ENCODE results near the gene FAM221B.

The FAM221B gene

DNA sequence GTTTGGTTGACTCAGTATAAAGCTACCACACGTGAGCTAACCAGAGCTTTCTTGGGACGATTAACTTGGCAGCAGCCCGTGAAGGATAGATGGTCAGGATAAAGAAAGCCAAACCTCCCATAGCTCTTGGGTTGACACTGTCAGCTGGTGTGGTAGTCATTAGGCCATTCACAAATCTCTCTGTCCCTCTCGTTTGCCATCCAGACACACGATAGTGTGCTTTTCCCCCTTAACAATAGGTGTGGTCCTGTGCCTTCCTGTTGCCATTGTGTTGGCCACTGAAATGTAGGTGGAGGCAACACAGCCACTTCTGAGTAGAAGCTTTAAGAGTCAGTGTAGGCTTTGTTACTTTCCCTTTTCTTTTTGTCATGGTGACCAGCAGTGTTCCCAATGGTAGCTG, 29.9 kb upstream of the FAM221B start:
- Histone ChIP-seq H3K9me3 (ENCODE audit: control insufficient read depth, insufficient read depth, low read length) (no peaks in the 10 kb centered on the region), H3K9ac (ENCODE audit: low read depth, low read length) (no peak overlapping the region), H3K36me3 (ENCODE audit: insufficient read depth, low read length) (no peaks in the 10 kb centered on the region), H3K4me1 (ENCODE audit: insufficient read depth, low read length) (no peaks in the 10 kb centered on the region)

DNA sequence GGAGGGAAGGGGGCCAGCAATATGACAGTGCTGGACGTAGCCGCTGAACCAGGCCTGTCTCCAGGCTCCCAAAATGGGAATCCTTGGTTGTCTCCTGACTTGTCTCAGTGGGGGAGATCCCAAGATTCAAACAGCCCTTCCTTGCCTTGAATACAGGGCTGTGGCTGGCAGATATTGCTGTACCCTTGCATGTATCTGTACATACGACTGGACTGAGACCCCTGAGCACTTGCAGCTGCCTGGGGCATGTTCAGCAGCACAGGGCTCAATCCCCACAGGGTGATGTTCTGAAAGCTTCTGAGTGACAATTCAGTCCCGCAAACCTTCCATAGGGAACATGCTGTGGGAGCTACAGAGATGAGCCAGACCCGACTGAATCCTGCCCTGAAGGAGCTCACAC, 28.4 kb upstream of the FAM221B start:
- no peak overlapping the region for H3K9ac ChIP-seq (ENCODE audit: low read depth, low read length)
- no peaks in the 10 kb centered on the region for H3K36me3 ChIP-seq (ENCODE audit: insufficient read depth, low read length)
- no peaks in the 10 kb centered on the region for H3K4me1 ChIP-seq (ENCODE audit: insufficient read depth, low read length)
- no peaks in the 10 kb centered on the region for H3K9me3 ChIP-seq (ENCODE audit: control insufficient read depth, insufficient read depth, low read length)

DNA sequence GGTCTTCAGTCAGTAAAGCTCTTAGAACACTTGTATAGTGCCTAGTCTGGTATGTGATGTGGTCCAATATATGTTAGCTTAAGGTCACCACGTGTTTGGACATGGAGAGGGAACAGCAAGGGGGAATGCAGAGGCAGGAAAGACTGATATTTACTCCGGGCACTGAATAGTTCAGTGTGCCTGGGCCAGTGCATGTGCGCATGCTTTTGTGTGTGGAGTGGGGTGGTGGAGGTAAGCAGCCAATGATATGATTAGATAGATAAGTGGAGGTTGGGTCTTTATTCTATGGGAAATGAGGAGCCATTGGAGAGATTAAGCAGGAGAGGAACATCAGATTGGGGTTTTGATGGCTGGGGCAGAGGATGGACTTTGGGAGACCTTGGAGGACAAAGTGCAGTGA, 27.7 kb upstream of the FAM221B start:
- Histone ChIP-seq H3K36me3 (ENCODE audit: insufficient read depth, low read length) (no peaks in the 10 kb centered on the region), H3K9me3 (ENCODE audit: control insufficient read depth, insufficient read depth, low read length) (no peaks in the 10 kb centered on the region)

DNA sequence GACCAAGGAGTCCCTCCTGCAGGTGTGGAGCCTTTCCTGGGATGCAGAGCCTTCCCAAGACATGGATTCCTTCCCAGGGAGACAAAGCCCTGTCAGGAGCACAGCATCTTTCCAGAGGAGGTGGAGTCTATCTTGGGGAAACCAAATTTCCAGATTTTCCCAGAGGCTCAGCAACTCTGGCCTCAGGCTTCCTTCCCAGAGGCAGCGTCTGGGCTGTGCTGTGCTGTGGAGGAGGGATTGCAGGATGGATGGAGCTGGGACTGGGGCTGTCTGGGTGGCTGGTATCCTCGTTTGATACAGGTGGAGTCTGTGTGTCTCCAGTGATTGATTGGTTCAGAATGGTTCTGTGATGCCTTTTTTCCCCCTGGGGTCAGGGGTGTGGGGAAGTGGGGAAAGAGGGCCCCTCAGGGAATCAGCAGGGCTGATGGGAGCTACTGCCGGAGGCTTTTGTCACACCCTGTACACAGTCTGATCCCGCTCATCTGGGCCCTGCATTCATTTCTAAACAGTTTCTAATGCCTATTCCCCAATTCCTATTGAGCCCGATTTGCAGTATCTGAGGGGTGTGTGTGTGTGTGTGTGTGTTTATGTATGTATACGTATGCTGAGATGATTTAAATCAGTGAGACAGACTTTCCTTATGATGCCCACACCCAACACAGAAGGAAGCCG, 25.7 kb upstream of the FAM221B start:
- Histone ChIP-seq H3K36me3 (ENCODE audit: insufficient read depth, low read length) (no peaks in the 10 kb centered on the region), H3K9ac (ENCODE audit: low read depth, low read length) (no peak overlapping the region), H3K4me1 (ENCODE audit: insufficient read depth, low read length) (no peaks in the 10 kb centered on the region), H3K9me3 (ENCODE audit: control insufficient read depth, insufficient read depth, low read length) (no peaks in the 10 kb centered on the region)

More for the DNA sequence above, 27.7 kb upstream of the FAM221B start:
- no peaks in the 10 kb centered on the region for H3K4me1 ChIP-seq (ENCODE audit: insufficient read depth, low read length)
- H3K9ac ChIP-seq (ENCODE audit: low read depth, low read length), result no peak overlapping the region

DNA sequence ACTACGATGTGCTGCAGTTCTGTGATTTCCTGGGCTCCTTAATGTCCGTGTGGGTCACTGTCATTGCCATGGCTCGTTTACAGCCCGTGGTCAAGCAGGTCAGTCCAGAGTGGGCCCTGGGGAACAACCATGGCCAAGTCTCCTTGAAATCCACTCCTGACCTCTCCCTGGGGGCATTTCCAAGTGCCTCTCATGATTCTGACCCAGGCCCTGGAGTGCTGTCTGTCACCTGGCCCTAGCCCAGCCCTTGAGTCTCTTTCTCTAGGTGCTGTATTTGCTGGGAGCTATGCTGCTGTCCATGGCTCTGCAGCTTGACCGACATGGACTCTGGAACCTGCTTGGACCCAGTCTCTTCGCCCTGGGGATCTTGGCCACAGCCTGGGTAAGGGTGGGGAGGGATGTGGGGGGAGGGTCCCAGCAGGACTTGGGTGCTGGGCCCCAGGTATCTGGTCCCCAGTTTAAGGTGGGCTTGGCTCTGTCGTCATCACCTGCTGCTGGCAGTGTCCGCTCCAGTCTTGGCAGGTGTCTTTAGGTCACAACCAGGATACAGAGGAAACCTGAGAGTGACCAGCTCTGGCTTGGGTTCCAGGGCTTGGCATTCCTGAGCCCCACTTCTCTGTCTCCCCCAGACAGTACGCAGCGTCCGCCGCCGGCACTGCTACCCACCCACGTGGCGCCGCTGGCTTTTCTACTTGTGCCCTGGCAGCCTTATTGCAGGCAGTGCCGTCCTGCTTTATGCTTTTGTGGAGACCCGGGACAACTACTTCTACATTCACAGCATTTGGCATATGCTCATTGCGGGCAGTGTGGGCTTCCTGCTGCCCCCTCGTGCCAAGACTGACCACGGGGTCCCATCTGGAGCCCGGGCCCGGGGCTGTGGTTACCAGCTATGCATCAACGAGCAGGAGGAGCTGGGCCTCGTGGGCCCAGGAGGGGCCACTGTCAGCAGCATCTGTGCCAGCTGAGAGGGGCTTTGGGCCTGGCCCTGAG, 24.6 kb upstream of the FAM221B start:
- no peaks in the 10 kb centered on the region for H3K4me1 ChIP-seq (ENCODE audit: insufficient read depth, low read length)
- no peaks in the 10 kb centered on the region for H3K9me3 ChIP-seq (ENCODE audit: control insufficient read depth, insufficient read depth, low read length)
- no peak overlapping the region for H3K9ac ChIP-seq (ENCODE audit: low read depth, low read length)
- H3K36me3 ChIP-seq (ENCODE audit: insufficient read depth, low read length), result no peaks in the 10 kb centered on the region

DNA sequence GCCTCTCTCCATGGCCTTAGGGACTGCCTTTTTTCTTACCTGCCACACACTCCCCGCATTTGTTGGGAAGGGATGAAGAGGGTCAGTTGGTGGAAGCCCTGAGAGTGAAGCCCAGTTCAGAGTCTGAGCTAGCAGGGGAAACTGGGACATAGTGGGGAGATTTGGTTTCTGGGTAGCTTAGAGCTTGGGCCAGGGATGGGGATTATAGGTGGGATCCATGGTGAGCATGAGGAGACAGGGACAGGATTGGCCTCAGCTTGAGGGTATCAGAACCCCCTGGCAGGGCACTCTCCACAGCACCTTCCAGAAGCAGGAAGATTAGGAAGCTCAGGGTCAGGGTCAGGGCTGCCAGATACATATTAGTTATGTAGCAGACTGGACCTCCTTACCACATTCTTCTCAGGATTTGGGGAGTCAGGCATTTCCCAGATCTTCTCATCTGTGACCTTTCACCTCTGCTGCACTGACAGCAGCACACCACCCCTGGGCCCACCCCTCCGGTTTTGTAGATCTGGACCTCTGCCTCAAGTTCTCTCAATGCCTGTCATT, 23.8 kb upstream of the FAM221B start:
- Histone ChIP-seq H3K36me3 (ENCODE audit: insufficient read depth, low read length) (no peaks in the 10 kb centered on the region), H3K9ac (ENCODE audit: low read depth, low read length) (no peak overlapping the region), H3K4me1 (ENCODE audit: insufficient read depth, low read length) (no peaks in the 10 kb centered on the region), H3K9me3 (ENCODE audit: control insufficient read depth, insufficient read depth, low read length) (no peaks in the 10 kb centered on the region)

DNA sequence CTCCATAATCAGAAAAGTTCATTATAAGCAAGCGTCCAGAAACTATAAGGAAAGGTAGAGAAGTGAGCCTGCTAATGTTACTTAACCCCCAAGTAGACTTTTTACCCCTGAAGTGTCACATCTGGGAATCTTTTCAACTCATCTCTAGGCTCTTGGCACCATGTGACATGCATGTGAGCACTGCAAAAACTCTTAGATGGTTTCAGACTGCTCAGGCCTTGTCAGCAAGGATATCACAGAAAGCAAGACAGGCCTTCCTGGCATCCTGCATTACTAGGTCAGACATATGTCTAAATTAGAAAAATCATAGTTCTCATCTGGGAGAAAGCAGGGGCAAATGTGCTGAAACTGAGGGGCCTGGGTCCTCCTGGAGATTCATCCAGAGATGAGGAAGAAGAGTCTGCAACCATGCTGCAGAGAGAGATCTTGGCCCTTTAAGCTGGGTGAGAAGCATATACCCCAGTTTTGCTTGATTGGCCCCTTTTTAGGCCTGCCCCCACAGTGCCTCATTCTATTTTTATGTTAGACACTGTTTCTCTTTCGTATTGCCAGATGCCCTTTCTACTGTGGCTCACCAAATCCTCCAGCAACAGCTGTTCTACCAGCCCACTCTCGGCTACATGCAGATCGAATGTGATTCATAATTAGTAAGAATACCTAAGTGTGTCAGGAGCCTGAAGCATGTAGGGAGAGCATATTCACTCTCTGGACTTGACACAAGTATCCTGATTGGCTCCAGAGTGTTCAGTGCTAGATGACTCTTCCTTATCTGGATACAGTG, 19.4 kb upstream of the FAM221B start:
- no peaks in the 10 kb centered on the region for H3K36me3 ChIP-seq (ENCODE audit: insufficient read depth, low read length)
- H3K9me3 ChIP-seq (ENCODE audit: control insufficient read depth, insufficient read depth, low read length), result no peaks in the 10 kb centered on the region
- peaks cover 17% of the 10 kb centered on the region for H3K4me1 ChIP-seq (ENCODE audit: insufficient read depth, low read length)
- no peak overlapping the region for H3K9ac ChIP-seq (ENCODE audit: low read depth, low read length)

DNA sequence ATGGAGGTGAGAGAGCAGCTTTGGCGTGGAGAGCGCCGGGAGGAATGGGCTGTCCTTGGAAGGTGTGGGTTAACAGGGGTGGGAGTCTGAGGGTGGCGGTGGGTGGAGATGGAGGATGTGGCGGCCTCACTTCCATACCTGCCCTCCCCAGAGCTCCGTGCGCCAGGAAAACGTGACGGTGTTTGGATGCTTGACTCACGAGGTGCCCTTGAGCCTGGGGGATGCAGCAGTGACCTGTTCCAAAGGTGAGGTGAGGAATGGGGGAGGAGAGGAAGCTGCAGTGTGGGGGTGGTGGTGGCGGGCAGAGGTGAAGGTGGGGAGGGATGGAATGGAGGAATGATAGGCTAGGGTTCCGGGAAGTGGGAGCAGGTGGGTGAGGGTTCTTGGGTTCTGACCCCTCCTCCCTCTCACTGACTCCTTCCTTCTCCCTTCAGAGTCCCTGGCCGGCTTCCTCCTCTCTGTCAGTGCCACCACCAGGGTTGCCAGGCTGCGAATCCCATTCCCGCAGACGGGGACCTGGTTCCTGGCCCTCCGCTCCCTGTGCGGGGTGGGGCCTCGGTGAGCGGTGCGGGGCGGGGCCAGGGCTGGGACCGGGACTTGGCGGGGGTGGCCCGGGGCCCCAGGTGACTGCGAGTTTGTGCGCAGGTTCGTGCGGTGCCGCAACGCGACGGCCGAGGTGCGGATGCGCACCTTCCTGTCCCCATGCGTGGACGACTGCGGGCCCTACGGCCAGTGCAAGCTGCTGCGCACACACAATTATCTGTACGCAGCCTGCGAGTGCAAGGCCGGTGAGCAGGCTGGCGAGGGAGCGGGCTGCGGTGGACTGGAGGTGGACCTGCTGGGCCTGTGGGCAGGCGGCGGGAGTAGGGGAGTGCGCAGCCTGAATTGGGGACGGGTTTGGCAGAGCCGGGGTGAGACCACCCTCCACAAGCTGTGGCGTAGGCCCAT, 17.6 kb upstream of the FAM221B start:
- H3K9ac ChIP-seq (ENCODE audit: low read depth, low read length), result peak overlapping the region; percentile 46
- no peaks in the 10 kb centered on the region for H3K36me3 ChIP-seq (ENCODE audit: insufficient read depth, low read length)
- no peaks in the 10 kb centered on the region for H3K9me3 ChIP-seq (ENCODE audit: control insufficient read depth, insufficient read depth, low read length)
- peaks cover 21% of the 10 kb centered on the region for H3K4me1 ChIP-seq (ENCODE audit: insufficient read depth, low read length)

DNA sequence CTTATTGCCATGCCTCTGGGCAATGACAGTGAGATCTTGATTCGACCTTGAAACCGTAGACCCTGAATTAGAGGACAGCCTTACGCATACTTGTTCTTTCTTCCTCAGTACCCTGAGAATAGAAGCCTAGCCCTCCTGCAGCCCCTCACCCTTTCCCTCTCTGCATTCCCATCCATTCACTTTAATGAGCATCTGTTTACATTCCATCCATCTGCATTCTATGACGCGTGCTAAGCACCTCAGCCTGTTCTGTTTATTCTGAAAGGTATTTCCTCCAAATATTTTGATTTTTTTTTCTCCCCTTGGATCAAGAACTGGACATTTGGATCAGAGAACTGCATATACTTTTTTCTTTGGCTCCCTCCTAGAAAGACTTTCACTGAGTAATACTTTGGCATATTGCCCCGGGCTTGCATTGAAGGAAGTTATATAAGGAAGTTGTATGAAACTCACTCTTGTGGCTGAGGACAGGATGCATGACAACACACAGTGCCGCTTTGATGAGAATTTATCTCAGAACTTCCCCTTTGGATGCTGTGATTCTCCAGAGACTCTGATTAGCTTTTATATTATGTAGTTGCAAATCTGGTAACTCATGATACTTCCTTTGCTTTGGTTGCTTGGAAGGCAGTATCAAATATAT, 16.2 kb upstream of the FAM221B start:
- no peaks in the 10 kb centered on the region for H3K36me3 ChIP-seq (ENCODE audit: insufficient read depth, low read length)
- H3K9ac ChIP-seq (ENCODE audit: low read depth, low read length), result no peak overlapping the region; the same call in 1 of the 2 replicates
- H3K4me1 ChIP-seq (ENCODE audit: insufficient read depth, low read length), result peaks cover 21% of the 10 kb centered on the region
- H3K9me3 ChIP-seq (ENCODE audit: control insufficient read depth, insufficient read depth, low read length), result no peaks in the 10 kb centered on the region

DNA sequence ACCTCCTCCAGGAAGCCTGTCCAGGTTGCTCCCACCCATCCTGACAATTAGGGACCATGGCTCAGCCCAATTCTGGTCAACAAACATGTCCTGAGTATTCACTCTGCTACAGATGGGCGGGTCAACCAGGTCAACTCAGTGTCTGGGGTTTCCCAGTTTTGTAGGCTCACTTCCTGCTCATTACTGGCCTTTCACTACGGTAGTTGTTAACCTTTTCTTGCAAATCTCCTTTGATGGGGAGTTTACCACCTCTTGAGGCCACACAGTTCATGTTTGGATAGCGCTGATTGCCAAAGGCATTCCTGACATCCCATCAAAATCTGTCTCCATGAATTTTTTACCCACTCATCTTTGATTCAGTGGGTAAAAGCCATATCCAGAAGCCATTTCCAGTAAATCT, 14.3 kb upstream of the FAM221B start:
- Histone ChIP-seq H3K9me3 (ENCODE audit: control insufficient read depth, insufficient read depth, low read length) (no peaks in the 10 kb centered on the region), H3K9ac (ENCODE audit: low read depth, low read length) (no peak overlapping the region), H3K36me3 (ENCODE audit: insufficient read depth, low read length) (no peaks in the 10 kb centered on the region), H3K4me1 (ENCODE audit: insufficient read depth, low read length) (peaks cover 21% of the 10 kb centered on the region)

DNA sequence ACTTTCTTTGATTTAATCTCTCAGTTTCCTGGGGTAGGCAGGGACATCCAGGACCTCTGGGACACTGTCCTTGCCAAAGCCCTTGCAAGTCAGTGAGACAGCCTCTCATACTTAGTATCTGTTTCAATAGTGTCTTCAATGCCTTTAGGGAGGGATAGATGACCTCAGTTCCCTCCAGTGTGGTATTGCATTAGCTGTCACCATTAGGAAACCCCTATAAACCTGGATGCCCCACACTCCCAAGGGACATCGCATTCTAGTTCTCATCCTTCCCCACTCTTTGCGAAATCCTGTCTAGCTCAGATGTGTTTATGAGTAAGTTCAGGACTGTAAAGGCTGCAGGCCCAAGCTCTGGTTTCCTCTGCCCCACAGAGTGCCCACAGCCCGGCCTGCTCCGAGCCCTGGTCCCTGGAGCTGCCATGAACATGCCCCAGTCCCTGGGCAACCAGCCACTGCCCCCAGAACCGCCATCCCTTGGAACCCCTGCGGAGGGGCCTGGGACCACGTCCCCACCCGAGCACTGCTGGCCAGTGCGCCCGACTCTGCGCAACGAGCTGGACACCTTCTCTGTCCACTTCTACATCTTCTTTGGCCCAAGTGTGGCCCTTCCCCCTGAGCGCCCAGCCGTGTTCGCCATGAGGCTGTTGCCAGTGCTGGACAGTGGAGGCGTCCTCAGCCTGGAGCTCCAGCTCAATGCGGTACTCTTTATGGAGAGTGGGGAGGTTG, 13.7 kb upstream of the FAM221B start:
- H3K9me3 ChIP-seq (ENCODE audit: control insufficient read depth, insufficient read depth, low read length), result no peaks in the 10 kb centered on the region
- no peaks in the 10 kb centered on the region for H3K36me3 ChIP-seq (ENCODE audit: insufficient read depth, low read length)
- peaks cover 21% of the 10 kb centered on the region for H3K4me1 ChIP-seq (ENCODE audit: insufficient read depth, low read length)
- no peak overlapping the region for H3K9ac ChIP-seq (ENCODE audit: low read depth, low read length)

DNA sequence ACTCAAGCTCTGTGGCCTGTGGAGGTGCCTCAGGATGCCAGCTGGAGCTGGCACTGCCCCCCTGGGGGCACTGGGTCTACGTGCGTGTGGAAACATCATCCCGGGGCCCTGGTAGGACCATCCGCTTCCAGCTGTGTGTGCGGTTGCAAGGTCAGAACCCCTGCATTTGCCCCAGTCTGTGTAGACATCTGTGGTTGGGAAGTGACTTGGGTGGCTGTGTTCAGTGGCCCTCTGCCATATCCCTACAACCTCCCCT, 13.0 kb upstream of the FAM221B start:
- no peak overlapping the region for H3K9ac ChIP-seq (ENCODE audit: low read depth, low read length)

More for the DNA sequence above, 13.0 kb upstream of the FAM221B start:
- H3K9me3 ChIP-seq (ENCODE audit: control insufficient read depth, insufficient read depth, low read length), result no peaks in the 10 kb centered on the region
- H3K4me1 ChIP-seq (ENCODE audit: insufficient read depth, low read length), result peaks cover 21% of the 10 kb centered on the region
- no peaks in the 10 kb centered on the region for H3K36me3 ChIP-seq (ENCODE audit: insufficient read depth, low read length)
